Measurements from ENCODE around the gene UNC93A. TPM values are rescaled to one million over a fixed set of nuclear protein-coding genes. Genes with fewer than 3 reads are reported as not detected.
"Not testable (repeated sequence)": the region's sequence is repeated elsewhere in the genome, so short reads cannot be mapped to it uniquely, and the experiment has no call there.

The UNC93A gene
- total RNA-seq, 1 experiment from 2014 or later: not detected

- CTCF ChIA-PET: no interaction called here
- TF ChIP-seq, protein P1, sequence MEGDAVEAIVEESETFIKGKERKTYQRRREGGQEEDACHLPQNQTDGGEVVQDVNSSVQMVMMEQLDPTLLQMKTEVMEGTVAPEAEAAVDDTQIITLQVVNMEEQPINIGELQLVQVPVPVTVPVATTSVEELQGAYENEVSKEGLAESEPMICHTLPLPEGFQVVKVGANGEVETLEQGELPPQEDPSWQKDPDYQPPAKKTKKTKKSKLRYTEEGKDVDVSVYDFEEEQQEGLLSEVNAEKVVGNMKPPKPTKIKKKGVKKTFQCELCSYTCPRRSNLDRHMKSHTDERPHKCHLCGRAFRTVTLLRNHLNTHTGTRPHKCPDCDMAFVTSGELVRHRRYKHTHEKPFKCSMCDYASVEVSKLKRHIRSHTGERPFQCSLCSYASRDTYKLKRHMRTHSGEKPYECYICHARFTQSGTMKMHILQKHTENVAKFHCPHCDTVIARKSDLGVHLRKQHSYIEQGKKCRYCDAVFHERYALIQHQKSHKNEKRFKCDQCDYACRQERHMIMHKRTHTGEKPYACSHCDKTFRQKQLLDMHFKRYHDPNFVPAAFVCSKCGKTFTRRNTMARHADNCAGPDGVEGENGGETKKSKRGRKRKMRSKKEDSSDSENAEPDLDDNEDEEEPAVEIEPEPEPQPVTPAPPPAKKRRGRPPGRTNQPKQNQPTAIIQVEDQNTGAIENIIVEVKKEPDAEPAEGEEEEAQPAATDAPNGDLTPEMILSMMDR (IDR thresholded peaks at IDR 0.05; ENCODE audit: unreplicated experiment): no peak
- H3K9me3 Mint-ChIP-seq (ENCODE audit: low read depth, unreplicated experiment): no peaks in the 10 kb centered on the region
- H3K36me3 Mint-ChIP-seq (ENCODE audit: insufficient read depth, unreplicated experiment): no peaks in the 10 kb centered on the region
- intact Hi-C loops (cut with micrococcal nuclease; ENCODE audit: unreplicated experiment): loop anchor here (1.0 kb wide), 1 partner anchor 13 kb away; no protein-coding TSS in a partner anchor
- no peaks in the 10 kb centered on the region for H3K4me1 Mint-ChIP-seq (ENCODE audit: low read depth, unreplicated experiment)
- peaks cover 31% of the 10 kb centered on the region for H3K27me3 Mint-ChIP-seq (ENCODE audit: unreplicated experiment)
- no peak overlapping the region for H3K27ac Mint-ChIP-seq (ENCODE audit: unreplicated experiment)
- DNase-seq: no peak
- H3K4me3 Mint-ChIP-seq (ENCODE audit: low read depth, unreplicated experiment): no peak overlapping the region
- no TSS peak for BruUV-seq (replicated peaks)
These were observed 14.2 kb upstream of the UNC93A start for GRCh38 chr6:167276772-167277533.

GRCh38 chr6:167278173-167278940 is 12.8 kb upstream of the UNC93A start:
- H3K4me1 Mint-ChIP-seq (ENCODE audit: low read depth, unreplicated experiment); H3K36me3 Mint-ChIP-seq (ENCODE audit: insufficient read depth, unreplicated experiment); H3K4me3 Mint-ChIP-seq (ENCODE audit: low read depth, unreplicated experiment); BruUV-seq (replicated peaks); intact Hi-C loops (cut with micrococcal nuclease; ENCODE audit: unreplicated experiment); H3K27ac Mint-ChIP-seq (ENCODE audit: unreplicated experiment); H3K9me3 Mint-ChIP-seq (ENCODE audit: low read depth, unreplicated experiment); CTCF ChIA-PET; DNase-seq: not testable (repeated sequence)
- peaks cover 40% of the 10 kb centered on the region for H3K27me3 Mint-ChIP-seq (ENCODE audit: unreplicated experiment)

DNA sequence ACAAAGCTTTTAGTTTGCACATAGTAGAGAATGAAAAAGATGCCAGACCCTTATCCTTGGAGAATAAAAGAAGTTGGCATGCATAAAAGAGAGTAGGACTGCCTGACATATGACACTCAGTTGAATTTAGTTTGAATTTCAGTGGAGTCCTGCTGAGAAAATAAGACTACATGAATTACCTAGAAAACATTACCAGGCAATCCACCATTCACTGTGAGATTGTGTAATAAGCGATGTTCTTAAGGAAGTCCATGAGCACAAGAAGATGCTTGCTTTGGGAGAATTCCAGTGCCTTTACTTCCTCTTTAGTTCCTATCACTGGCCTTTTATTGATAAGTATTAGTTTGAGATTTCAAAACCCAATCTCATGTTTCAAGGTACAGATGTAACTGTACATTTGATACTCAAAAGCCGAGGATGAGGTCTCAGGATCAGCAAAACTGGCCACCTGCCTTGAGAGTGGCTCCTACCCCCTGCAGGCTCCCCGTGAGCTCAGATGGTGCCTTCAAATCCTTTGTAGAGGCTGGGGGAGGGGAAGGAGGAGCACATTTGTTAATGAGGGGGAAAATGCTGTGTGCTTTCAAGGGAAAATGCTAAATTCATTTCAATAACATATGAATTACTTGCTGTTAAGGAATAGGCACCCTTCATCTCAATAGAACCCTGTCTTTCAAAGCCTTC is 11.2 kb upstream of the UNC93A start:
- H3K4me1 Mint-ChIP-seq (ENCODE audit: low read depth, unreplicated experiment): peaks cover 2% of the 10 kb centered on the region
- DNase-seq: no peak
- intact Hi-C loops (cut with micrococcal nuclease; ENCODE audit: unreplicated experiment): no loop called here
- peaks cover 40% of the 10 kb centered on the region for H3K27me3 Mint-ChIP-seq (ENCODE audit: unreplicated experiment)
- H3K36me3 Mint-ChIP-seq (ENCODE audit: insufficient read depth, unreplicated experiment): no peaks in the 10 kb centered on the region
- no TSS peak for BruUV-seq (replicated peaks)
- H3K27ac Mint-ChIP-seq (ENCODE audit: unreplicated experiment): no peak overlapping the region
- peaks cover 3% of the 10 kb centered on the region for H3K9me3 Mint-ChIP-seq (ENCODE audit: low read depth, unreplicated experiment)
- TF ChIP-seq, protein P1 (IDR thresholded peaks at IDR 0.05; ENCODE audit: unreplicated experiment): no peak
- CTCF ChIA-PET: no interaction called here
- H3K4me3 Mint-ChIP-seq (ENCODE audit: low read depth, unreplicated experiment): no peak overlapping the region

- intact Hi-C loops (cut with micrococcal nuclease; ENCODE audit: unreplicated experiment): not testable (repeated sequence)
These were observed 10.6 kb upstream of the UNC93A start for GRCh38 chr6:167280466-167280865.

DNA sequence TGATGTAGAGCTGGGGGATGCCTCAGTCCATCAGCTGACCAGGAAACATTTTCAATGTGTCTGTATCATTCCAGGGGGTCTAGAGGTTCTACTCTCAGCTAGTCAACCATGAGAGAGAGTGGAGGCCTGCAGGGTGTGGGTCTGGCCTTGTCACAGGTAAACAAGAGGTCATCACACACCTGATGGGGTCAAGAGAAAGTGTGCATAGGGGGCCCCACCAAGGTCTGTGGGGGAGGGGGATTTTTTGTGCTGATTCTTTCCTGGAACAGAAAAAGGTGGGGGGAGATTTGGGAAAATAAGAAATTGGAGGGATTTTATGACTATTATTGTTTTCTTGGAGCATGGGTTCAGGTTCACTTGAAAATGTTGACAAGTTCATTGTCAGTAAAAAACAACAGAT is 8.9 kb upstream of the UNC93A start:
- no TSS peak for BruUV-seq (replicated peaks)
- Mint-ChIP-seq H3K36me3 (ENCODE audit: insufficient read depth, unreplicated experiment) (no peaks in the 10 kb centered on the region), H3K27me3 (ENCODE audit: unreplicated experiment) (peaks cover 36% of the 10 kb centered on the region), H3K9me3 (ENCODE audit: low read depth, unreplicated experiment) (peaks cover 3% of the 10 kb centered on the region), H3K27ac (ENCODE audit: unreplicated experiment) (no peak overlapping the region), H3K4me1 (ENCODE audit: low read depth, unreplicated experiment) (peaks cover 8% of the 10 kb centered on the region), H3K4me3 (ENCODE audit: low read depth, unreplicated experiment) (no peak overlapping the region)
- CTCF ChIA-PET: no interaction called here
- DNase-seq: no peak
- intact Hi-C loops (cut with micrococcal nuclease; ENCODE audit: unreplicated experiment): no loop called here
- TF ChIP-seq, protein P1 (IDR thresholded peaks at IDR 0.05; ENCODE audit: unreplicated experiment): no peak

More at GRCh38 chr6:167280466-167280865, 10.6 kb upstream of the UNC93A start:
- H3K4me1 Mint-ChIP-seq (ENCODE audit: low read depth, unreplicated experiment); DNase-seq; H3K9me3 Mint-ChIP-seq (ENCODE audit: low read depth, unreplicated experiment); H3K36me3 Mint-ChIP-seq (ENCODE audit: insufficient read depth, unreplicated experiment); BruUV-seq (replicated peaks); H3K27ac Mint-ChIP-seq (ENCODE audit: unreplicated experiment); H3K4me3 Mint-ChIP-seq (ENCODE audit: low read depth, unreplicated experiment); CTCF ChIA-PET: not testable (repeated sequence)
- peaks cover 40% of the 10 kb centered on the region for H3K27me3 Mint-ChIP-seq (ENCODE audit: unreplicated experiment)

DNA sequence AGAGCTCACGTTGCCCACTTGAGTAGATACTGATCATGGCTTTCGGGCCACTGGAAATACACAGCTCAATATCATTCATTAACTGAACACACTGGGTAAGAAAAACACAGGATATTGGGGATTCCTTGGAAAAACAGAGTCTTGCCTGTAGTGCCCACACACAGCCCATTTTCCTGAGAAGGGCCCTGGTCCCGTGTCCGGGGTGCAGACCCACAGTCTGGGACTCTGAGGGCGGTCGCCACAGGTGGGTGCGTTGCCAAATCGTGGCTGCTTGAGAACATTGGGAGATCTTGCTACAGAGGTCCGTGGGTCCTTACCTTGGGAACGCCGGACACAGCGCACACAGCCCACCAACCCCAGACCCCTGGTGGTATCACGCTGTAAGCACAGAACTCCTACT is 6.5 kb upstream of the UNC93A start:
- DNase-seq; BruUV-seq (replicated peaks); H3K36me3 Mint-ChIP-seq (ENCODE audit: insufficient read depth, unreplicated experiment); H3K27ac Mint-ChIP-seq (ENCODE audit: unreplicated experiment); H3K4me3 Mint-ChIP-seq (ENCODE audit: low read depth, unreplicated experiment); H3K9me3 Mint-ChIP-seq (ENCODE audit: low read depth, unreplicated experiment); CTCF ChIA-PET: not testable (repeated sequence)
- H3K4me1 Mint-ChIP-seq (ENCODE audit: low read depth, unreplicated experiment): peaks cover 20% of the 10 kb centered on the region
- intact Hi-C loops (cut with micrococcal nuclease; ENCODE audit: unreplicated experiment): loop anchor here (1.0 kb wide), 1 partner anchor 61 kb away; no protein-coding TSS in a partner anchor
- peaks cover 21% of the 10 kb centered on the region for H3K27me3 Mint-ChIP-seq (ENCODE audit: unreplicated experiment)

Data from Calu3 (cell line).